ENCODE data around the gene LRFN4. TPM values are rescaled to one million over a fixed set of nuclear protein-coding genes. Genes with fewer than 3 reads are reported as not detected.

LRFN4 gene
- total RNA-seq, 1 donor from 2014 or later = 22.0 TPM

DNA sequence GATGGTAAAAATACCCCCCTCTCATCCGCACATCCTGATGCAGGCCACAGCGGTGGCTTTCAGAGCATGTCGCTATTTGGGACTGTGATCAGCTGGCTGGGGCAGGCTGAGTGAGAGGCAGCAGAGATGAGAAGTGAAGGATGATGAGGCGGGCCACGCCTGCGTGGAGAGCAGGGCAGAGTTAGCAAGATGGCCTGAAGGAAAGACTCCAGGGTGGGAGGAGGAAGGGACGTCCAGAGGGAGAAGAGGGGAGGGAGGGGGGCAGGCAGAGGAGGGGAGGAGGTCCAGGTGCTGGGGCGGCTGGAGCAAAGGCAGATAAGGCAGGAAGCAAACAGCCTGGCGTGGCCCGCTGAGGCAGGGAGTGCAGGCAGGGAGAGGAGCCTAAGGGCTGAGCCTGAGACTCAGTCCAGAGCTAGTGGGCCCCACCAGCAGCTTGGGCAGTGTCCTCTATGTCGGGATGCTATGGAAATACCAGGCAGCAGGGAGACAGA lies 29.1 kb downstream of the LRFN4 start:
- intact Hi-C loops (cut with micrococcal nuclease) = no loop called here

DNA sequence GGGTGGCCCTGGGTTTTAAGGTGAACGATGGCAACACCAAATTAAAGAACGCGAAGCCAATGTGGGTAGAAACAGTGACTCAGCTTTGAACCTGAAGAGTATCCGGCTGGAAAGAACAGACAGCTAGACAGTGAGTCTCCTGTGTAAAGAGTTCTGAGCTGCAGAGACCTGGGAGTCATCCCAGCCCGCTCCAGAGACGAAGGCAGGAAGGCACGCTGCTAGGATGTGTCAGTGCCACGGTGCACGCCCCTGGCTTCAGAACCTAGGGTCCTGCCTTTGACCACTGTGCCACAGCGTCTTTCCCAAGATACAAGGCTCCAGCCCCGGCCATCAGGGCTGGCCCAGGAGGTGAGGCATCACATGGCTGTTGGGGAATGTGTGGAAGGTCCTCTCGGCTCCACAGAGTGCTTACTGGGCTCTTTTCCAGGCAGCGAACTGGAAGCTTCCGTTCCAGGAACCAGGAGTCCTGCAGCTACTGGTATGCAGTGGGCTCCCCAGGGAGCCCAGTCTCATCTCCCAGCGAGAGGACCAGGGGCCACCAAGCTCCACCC lies 29.9 kb downstream of the LRFN4 start:
- intact Hi-C loops (cut with micrococcal nuclease) = no loop called here

DNA sequence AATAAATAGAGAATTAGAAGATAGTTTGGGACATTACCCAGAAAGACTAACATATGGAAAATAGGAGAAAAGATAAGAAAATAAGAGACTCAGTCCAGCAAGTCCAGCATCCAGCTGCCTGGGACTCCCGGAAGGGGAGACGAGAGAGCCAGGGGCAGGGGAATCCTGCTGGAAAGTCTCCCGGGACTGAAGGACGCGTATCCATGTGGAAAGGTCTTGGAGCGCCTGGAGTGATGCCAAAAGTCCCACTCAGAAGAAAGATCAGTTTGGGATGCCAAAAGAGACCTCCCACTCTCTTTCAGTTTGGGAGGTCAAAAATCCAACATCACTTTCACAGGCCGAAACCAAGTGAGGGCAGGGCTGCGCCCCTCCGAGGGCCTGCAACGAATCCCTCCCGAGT lies 30.7 kb downstream of the LRFN4 start:
- intact Hi-C loops (cut with micrococcal nuclease) = no loop called here

DNA sequence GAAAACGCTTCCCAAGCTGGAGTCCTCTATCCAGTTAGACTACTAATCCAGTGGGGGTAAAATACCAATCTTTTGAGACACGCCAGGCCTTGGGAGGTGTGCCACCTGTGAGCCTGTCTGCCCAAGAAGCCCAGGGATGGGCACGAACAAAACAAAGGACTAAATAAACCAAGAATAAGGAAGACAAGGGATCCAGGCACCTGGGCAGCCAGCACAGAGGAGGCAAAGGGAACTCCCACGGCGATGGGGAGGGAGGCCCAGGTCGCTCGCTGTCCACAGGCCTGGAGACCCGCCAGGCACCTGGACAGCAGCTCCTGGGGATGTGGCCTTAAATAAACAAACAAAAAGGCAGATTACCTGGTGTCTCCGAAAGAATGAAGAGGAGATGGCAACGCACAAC lies 31.4 kb downstream of the LRFN4 start:
- intact Hi-C loops (cut with micrococcal nuclease) = no loop called here

DNA sequence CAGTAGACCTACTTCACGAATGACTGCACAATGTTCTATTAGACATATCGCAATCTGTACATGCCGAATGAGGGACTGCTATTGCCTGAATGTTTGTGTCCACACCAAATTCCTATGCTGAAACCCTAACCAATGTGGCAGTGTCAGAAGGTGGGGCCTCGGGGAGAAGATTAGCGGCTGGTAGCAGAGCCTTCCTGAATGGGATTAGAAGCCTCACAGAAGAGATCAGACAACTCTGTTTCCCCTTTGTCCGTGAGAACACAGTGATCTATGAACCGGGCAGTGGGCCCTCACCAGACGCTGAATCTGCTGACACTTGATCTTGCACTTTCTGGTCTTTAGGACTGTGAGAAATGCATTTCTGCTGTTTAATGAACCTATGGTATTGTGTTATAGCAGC lies 33.1 kb downstream of the LRFN4 start:
- intact Hi-C loops (cut with micrococcal nuclease) = no loop called here

DNA sequence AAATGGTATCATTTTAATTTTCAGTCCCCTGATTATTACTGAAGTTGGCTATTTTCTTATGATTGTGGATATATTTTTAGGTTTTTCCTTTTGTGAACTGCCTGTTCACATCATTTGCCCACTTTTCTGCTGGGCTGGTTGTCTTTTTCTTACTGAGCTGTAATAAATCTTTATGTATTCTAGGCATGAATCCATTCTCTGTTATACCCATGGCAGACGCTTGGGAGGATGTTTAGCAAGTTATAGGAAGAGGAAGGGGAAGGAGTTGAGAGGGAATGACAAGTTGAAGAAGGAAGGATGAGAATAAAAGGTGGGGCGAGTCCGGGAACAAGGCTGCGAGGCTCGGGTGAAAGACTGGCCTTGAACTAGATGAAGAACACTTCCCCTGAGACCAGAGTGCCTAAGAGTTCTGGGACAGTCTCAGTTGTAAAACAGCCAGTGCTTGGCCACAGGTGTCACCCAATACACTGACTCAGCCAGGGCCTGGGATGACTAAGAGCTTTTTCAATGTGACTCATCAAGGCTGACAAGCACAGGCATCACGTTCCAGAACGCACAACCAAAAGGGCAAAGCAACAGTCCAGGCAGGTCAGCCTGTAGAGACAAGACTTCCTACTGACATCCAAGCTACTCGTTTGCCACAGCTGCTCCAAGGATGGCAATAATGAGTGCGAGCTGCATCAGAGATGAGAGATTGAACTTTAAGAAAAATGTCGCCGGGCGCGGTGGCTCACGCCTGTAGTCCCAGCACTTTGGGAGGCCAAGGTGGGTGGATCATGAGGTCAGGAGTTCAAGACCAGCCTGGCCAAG lies 35.2 kb downstream of the LRFN4 start:
- intact Hi-C loops (cut with micrococcal nuclease) = no loop called here

DNA sequence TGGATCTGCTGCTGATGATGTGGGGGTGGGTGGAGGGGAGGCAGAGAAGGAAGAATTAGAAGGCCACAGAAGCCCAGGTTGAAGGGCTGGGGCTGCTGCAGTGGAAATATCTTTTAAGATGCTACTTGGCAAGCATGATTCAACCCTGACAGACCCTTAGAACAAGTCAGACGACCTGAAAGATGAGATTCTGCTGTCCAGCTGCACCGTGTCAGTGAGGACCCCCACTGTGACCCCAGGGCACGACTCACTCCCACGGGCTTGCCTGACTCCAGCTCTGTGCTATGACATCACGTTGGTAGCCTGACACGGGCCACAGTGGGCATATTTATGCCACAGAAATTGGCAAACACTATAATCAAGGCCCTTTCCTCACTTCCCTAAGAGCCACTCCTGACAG lies 36.0 kb downstream of the LRFN4 start:
- intact Hi-C loops (cut with micrococcal nuclease) = no loop called here

DNA sequence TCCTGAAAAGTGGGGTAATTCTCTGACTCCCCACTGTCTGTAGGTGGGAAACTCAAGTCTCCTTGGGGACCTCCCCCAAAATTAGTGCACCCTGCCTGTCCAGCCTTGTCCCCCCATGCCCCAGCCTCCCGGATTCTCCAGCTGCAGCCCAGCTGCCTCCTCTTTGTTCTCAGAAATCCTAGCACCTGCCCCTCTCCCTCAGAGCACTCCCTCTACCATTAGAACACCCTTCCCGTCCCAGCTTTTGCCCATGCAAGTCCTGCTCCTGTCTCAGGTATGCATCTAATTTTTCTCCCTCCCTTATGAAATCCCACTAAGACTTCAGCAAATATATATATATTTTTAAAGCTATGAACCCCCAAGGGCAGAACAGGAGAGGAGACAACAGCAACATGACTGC lies 37.3 kb downstream of the LRFN4 start:
- intact Hi-C loops (cut with micrococcal nuclease) = no loop called here

DNA sequence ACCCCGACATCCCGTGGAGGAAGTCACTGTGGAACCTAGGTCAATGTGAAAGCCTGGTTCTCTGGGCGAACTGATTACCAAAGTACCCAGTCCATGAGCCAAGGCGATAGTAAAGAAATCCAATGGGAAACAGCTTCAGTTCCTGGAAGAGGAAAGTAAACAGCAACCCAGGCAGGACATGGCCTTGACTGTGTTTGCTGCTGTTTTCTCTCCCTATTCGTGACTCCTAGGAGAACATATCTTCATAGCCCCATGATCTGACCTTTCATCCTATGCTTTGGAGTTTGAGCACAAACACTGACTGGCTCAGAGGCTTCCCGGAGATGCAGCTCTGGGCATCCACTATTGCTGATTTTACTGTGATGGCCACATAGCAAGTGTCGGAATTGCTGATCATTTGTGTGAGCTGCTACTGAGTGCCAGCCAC lies 45.1 kb downstream of the LRFN4 start:
- intact Hi-C loops (cut with micrococcal nuclease) = no loop called here

DNA sequence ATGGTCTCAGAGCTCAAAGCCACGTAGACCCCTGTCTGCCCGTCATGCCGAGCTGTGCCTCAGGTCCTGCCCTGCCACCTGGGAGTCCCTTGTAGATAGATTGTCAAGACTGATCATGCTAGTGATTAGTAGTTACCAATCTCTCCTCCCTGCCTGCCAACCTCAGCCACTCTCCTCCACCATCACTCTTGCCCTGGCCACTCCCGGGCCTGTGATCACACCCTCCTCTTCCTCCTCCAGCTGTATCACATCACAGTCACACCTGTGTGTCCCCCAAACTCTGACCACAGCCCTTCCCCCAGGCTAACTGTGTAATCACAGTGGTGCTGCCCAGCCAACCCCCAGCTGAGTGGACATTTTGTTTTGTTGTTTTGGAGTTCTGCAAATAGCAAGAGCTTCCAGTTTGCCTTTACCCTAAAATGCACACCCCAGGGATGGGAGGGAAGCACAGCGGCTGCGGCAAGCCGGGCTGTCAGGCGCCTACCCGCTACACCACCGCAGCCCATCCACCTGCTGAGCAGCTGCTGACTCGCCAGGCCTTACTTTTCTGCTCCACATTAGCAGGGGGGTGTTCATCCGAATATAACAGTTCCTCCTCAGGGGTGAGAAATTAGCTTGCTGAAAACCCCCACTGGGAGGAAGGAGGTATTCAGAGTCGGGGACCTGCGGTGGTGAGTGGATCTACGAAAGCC lies 45.8 kb downstream of the LRFN4 start:
- intact Hi-C loops (cut with micrococcal nuclease) = no loop called here

DNA sequence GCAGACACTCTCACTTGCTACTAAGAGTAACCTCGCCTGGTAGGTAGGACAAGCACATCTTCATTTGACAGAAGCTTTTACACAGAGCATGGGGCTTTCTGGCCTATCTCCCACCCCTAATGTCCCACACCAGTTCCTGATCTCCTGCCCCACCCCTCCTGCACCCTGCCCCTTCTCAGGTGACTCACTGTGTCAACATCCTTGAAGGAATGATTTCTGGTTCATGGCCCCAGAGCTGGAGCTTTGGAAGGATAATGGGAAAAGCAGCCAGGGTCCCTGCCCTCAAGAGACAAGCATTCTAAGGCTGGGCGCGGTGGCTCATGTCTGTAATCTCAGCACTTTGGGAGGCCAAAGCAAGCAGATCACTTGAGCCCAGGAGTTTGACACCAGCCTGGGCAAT lies 47.2 kb downstream of the LRFN4 start:
- intact Hi-C loops (cut with micrococcal nuclease) = no loop called here

DNA sequence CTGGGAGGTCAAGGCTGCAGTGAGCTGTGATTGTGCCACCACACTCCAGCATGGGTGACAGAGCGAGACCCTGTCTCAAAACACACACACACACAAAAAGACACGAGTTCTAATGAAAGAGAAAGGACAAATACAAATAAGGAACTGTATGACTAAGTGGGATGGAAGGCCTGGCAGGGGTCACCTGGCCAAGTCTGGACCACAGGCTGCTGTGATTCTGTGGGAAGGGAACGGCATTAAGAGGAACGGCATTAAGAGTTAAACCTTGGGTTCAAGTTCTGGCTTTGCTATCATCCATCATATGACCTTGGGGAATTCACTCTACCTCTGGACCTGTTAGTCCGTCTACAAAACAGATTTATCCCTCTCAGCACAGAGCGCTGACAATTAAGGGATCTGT lies 47.7 kb downstream of the LRFN4 start:
- intact Hi-C loops (cut with micrococcal nuclease) = no loop called here

DNA sequence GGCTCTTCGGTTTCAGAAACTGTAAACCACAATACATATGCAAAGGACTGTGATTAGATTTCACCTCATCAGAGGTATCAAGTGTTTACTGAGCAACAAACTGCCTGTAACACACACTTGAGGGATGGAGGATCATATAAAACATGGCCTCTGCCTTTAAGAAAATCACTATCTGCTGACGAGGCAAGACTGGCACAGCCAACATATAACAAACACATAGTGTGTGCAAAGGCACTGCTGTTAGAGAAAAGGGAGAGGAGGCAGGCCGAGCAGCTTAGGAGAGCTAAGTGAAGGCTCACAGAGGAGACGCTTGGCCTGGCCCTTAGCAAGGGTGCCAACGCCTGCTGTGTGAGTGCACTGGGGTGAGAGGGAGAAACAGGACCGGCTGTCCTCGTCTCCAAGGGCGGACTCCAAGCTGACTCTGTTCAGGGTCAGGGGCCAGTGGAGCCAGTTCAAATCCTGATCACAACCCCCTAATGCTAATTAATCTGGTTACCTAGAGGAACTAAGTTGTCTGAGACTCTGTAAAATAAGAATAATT lies 48.2 kb downstream of the LRFN4 start:
- intact Hi-C loops (cut with micrococcal nuclease) = no loop called here

DNA sequence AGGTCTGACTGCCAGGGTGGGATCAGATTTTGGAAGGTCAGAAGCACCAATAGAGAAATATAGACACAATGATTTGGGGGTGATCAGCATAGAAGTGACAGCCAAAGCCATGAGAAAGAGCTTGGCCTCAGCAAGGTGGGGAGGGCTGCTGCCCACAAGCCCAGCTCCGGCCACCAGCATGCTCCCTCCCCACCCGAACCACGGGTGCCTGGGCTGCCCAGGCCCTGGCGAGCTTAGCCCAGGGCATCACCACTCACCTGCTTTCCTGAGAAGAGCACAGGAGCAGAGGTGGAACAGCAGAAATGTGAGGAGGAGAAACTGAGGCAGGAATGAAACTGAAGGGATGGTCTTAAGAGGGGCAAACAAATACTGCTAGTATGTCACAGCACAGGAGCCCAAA lies 48.8 kb downstream of the LRFN4 start:
- intact Hi-C loops (cut with micrococcal nuclease) = no loop called here

DNA sequence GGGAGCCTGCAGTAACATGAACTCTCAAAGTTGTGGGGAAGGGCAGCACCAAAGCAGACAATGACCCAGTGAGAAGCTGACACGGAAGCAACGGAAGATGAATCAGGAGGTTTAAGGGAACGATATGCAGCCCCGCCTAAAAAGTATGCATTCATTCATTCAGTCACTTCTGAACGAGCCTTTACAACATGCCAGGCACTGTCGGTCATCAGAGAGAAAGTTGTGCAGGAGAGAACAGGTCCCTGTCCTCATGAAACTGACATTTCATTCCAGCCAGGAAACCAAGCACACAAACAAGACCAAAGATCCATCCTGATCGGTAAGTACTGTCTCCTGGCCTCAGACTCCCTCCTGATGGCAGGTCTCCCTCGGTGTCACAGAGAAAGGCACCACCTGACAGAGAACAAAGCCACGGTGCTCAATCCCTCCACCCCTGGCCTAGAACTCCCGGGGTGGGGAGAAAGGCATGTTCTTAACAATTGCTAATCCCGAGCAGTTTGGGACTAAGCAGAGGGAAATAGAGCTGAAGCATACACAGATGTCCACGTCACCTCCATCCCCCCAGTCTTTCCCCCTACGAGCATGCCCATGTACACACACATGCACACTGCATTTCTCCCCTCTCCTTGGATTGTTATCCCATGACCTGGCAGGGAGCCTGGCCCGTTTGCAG lies 49.3 kb downstream of the LRFN4 start:
- intact Hi-C loops (cut with micrococcal nuclease) = no loop called here

DNA sequence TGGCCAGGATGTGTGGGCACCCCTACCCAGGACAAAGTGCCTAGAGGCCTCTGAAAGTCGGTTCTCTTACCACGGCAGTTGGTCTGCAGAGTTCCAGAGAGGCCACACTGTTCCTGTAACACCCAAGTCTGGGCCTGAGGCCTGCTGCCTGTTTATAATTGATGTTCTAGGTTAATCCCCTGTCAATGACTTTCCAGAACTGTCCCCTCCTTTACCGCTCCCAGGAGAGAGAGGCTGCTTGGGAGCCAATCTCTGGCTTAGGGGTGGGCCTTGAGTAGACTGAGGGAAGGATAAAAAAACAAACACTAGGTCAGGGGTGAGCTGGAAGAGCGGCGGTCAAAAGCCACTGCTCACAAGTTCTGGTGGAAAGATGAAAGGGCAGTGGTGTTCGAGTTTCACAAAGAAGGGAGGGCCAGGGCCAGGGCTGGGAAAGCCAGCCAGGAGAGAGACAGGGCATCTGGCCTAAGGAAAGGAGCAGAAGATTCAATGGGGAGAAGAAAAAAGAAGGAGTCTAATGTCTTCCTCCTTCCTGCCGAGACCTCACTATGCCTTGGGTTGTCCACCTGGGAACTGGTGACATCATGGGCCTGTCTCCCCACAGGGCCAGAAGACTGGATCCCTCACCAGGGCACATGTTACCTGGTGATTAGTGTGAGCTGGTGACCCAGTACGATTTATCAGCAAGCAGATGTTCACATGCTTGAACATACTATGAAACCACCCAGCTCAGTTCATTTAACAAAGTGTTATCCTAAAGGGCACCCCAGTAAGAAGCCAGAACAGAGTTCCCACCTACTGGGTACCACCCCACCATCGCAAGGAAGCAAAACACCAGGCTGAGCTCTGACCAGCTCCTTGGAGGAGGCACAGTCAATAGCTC lies 51.1 kb downstream of the LRFN4 start:
- intact Hi-C loops (cut with micrococcal nuclease) = no loop called here

DNA sequence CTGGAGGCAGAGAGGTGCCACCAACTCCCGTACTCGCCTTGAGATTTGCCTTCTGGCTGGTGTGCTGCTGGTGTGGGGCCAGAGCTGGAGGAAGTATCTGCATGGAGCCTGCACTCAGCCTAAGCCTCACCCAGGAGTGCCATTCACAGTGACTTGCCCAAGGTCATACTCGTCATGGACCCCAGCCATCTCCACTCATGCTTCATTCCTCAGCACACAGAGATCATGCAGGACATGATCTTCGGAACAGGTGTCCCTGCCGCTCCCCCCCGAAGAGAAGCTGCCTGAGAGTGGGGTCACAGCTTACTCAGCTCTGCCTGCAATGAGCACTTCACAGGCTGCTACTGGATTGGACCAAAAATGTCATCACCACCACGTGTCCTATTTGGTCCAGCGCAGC lies 52.3 kb downstream of the LRFN4 start:
- intact Hi-C loops (cut with micrococcal nuclease) = no loop called here

DNA sequence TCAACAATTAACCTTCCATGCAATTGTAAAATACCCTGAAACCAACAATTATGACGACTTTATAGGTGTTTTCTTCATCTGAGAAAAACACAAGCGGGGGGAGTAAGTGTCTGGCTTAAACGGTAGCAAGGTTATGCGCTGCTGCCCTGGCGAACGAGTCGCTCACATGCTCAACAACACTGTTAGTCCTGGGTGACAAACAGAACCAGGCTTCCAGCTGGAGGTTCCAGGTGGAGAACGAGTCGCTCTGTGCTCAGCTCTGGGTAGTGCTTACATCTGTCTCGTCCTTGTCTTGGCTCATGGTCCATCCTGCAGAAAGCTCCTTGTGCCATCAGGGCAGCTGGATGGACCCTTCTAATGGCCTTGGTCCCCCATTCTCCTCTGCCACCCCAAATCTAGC lies 53.2 kb downstream of the LRFN4 start:
- intact Hi-C loops (cut with micrococcal nuclease) = no loop called here

Data from T-helper 2 cell treated with Interferon-gamma antibody and Interleukin-4, amounts not matched to agents 100 ng/mL and 5 ng/mL, for 36 hours (primary cell).